Measurements from ENCODE around the gene RMDN2.

DNA sequence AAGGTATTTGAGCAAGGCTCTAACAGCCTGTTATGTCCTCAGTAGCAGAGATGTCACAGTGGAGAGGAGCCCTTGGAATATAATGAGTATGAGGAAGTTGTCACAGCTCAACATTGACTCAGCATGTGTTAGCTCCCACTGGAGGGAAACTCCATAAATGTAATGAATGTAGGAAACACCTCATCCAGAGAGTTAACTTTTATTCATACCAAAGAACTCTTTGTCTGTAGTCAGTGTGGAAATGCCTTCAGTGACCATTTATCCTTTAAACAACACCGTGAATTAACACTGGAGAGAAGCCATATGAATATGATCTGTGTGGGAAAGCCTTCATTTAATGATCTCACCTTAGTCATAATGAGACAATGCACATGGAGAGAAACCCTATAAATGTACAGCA is 91.1 kb downstream of the RMDN2 start:
- TF ChIP-seq, protein P1, sequence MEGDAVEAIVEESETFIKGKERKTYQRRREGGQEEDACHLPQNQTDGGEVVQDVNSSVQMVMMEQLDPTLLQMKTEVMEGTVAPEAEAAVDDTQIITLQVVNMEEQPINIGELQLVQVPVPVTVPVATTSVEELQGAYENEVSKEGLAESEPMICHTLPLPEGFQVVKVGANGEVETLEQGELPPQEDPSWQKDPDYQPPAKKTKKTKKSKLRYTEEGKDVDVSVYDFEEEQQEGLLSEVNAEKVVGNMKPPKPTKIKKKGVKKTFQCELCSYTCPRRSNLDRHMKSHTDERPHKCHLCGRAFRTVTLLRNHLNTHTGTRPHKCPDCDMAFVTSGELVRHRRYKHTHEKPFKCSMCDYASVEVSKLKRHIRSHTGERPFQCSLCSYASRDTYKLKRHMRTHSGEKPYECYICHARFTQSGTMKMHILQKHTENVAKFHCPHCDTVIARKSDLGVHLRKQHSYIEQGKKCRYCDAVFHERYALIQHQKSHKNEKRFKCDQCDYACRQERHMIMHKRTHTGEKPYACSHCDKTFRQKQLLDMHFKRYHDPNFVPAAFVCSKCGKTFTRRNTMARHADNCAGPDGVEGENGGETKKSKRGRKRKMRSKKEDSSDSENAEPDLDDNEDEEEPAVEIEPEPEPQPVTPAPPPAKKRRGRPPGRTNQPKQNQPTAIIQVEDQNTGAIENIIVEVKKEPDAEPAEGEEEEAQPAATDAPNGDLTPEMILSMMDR (IDR thresholded peaks at IDR 0.05) = no peak
- no peak for TF ChIP-seq POLR2AphosphoS5 (IDR thresholded peaks at IDR 0.05)

Measured in breast epithelium (tissue), 3 donors.